HL-60 (cell line): Measurements from ENCODE around the gene FASN.

ENCODE experiments used
- POLR2AphosphoS5 ChIP-seq: IDR thresholded peaks from 2 replicates; pipeline ENCODE4 v1.6.1; 2012; ENCODE audit warnings: low read depth
- TF ChIP-seq, protein P1 (sequence below): IDR thresholded peaks from one replicate; pipeline ENCODE4 v1.5.1; 2011; ENCODE audit warnings: low read length, control low read depth, inconsistent platforms; ENCODE audit not compliant: insufficient read depth

GRCh38 chr17:82083009-82083408, 15.0 kb downstream of the FASN start:
- TF ChIP-seq, protein P1, sequence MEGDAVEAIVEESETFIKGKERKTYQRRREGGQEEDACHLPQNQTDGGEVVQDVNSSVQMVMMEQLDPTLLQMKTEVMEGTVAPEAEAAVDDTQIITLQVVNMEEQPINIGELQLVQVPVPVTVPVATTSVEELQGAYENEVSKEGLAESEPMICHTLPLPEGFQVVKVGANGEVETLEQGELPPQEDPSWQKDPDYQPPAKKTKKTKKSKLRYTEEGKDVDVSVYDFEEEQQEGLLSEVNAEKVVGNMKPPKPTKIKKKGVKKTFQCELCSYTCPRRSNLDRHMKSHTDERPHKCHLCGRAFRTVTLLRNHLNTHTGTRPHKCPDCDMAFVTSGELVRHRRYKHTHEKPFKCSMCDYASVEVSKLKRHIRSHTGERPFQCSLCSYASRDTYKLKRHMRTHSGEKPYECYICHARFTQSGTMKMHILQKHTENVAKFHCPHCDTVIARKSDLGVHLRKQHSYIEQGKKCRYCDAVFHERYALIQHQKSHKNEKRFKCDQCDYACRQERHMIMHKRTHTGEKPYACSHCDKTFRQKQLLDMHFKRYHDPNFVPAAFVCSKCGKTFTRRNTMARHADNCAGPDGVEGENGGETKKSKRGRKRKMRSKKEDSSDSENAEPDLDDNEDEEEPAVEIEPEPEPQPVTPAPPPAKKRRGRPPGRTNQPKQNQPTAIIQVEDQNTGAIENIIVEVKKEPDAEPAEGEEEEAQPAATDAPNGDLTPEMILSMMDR = no peak
- TF ChIP-seq POLR2AphosphoS5 = no peak; the same call in 1 of the 2 replicates
